Esophagus squamous epithelium (tissue), 5 donors: ENCODE measurements around the gene CROCC2. TPM values are rescaled to one million over a fixed set of nuclear protein-coding genes. Genes with fewer than 3 reads are reported as not detected.

Experiments
- DNase-seq: peaks from one replicate; lab custom pipeline; 2025; lab: John Stamatoyannopoulos, UW
- H3K27ac ChIP-seq, 4 donors: fragments of 200-600 bp; sonication (generic); one replicate each; pipeline ENCODE4 v1.5.1; 2016 to 2019; ENCODE audit warnings: mild to moderate bottlenecking in 1 of 4
- H3K27me3 ChIP-seq, 4 donors: fragments of 200-600 bp; sonication (generic); 1 replicate in 3 of 4; 2 replicates in 1 of 4; pipeline versions ENCODE4 v1.5.1 to v1.6.0; 2017 to 2021; ENCODE audit warnings: antibody characterized with exemption in 1 of 4
- H3K36me3 ChIP-seq, 3 donors: fragments of 200-600 bp; sonication (generic); one replicate each; pipeline ENCODE4 v1.5.1; 2016 to 2019
- H3K4me1 ChIP-seq, 3 donors: fragments of 200-600 bp; sonication (generic); one replicate each; pipeline ENCODE4 v1.5.1; 2017 to 2019
- H3K4me3 ChIP-seq, 4 donors: fragments of 200-600 bp; sonication (generic); 1 replicate in 3 of 4; 2 replicates in 1 of 4; pipeline ENCODE4 v1.5.1; 2016 to 2019; ENCODE audit warnings: mild to moderate bottlenecking in 2 of 4, moderate library complexity in 1 of 4
- H3K9me3 ChIP-seq, 3 donors: fragments of 200-600 bp; sonication (generic); one replicate each; pipeline ENCODE4 v1.5.1; 2016 to 2019
- POLR2A ChIP-seq, 4 donors: fragments of 450-650 bp; IDR thresholded peaks; one replicate each; pipeline ENCODE4 v1.6.1; 2017; ENCODE audit warnings: antibody characterized with exemption in 4 of 4, mild to moderate bottlenecking in 4 of 4, moderate library complexity in 3 of 4
- WGBS, 2 donors: methylation state at CpG; one replicate each; pipeline ENCODE4 v1.1.5; 2018; 5-methylcytosine and 5-hydroxymethylcytosine counted together
- intact Hi-C: fragments of 100-400 bp; cut with DNase I; formaldehyde crosslinking; loops from one replicate; pipeline ENCODE4 v1.15.0; 2022
- total RNA-seq, 4 donors: library from RNA; depleted of rRNA; stranded (reverse); fragments of >200 nt; gene quantifications; one replicate each; pipeline ENCODE4 v1.1.0, GENCODE V29; 2016
- TF ChIP-seq, protein P1 (sequence below), 6 experiments: fragments of 450-650 bp in 4 of 6; fragments of 200-600 bp in 2 of 6; sonication (generic) in 2 of 6; IDR thresholded peaks; one replicate each; pipeline ENCODE4 v1.5.1; 2016 to 2019; ENCODE audit warnings: antibody characterized with exemption in 6 of 6, mild to moderate bottlenecking in 4 of 6, moderate library complexity in 4 of 6
- donor health status: DM: yes; HTN: yes; CAD: no.

Gene CROCC2
- total RNA-seq, 4 donors from 2014 or later: not detected

DNA sequence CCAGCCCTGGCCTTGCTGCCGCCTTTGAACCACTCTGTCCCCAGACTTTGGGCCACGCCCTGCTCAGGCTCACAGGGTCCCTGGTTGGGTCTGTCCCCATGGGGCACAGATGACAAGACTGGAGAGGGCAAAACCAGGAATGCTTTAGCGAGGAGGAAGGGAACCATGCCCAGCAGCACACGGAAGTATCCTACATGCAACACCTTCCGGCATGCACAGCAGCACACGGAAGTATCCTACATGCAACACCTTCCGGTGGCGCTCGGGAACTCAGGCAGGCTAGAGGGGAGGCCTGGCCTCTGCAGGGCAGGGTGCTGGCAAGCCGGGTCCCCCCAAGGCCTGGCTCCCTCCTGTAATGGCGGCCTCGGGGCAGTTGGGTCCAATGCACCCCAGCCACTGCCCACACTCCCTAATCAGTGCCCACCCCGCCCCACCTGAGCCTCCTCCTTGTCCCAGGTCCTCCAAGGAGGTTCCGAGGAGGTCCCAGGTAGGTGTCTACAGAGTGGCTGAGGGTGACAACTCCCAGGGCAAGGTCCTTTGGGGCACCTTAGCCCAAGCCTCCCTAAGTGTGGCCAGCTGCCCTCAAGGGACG lies 58.7 kb downstream of the CROCC2 start:
- Histone ChIP-seq H3K4me1 (peaks cover 6 to 39% (median 25%) of the 10 kb centered on the region in 3 donors), H3K4me3 (no peak overlapping the region), H3K9me3 (no peaks in the 10 kb centered on the region), H3K27ac (no peak overlapping the region), H3K27me3 (peaks cover 0 to 7% (median 0%) of the 10 kb centered on the region in 4 donors), H3K36me3 (no peaks in the 10 kb centered on the region)
- WGBS, 2 donors: 100% methylated on average over 1 of the region's 15 CpGs; no CpG with 5 or more reads in 1 of the 2 donors
- DNase-seq: no peak
- TF ChIP-seq, protein P1, sequence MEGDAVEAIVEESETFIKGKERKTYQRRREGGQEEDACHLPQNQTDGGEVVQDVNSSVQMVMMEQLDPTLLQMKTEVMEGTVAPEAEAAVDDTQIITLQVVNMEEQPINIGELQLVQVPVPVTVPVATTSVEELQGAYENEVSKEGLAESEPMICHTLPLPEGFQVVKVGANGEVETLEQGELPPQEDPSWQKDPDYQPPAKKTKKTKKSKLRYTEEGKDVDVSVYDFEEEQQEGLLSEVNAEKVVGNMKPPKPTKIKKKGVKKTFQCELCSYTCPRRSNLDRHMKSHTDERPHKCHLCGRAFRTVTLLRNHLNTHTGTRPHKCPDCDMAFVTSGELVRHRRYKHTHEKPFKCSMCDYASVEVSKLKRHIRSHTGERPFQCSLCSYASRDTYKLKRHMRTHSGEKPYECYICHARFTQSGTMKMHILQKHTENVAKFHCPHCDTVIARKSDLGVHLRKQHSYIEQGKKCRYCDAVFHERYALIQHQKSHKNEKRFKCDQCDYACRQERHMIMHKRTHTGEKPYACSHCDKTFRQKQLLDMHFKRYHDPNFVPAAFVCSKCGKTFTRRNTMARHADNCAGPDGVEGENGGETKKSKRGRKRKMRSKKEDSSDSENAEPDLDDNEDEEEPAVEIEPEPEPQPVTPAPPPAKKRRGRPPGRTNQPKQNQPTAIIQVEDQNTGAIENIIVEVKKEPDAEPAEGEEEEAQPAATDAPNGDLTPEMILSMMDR (IDR thresholded peaks at IDR 0.05): no peak
- TF ChIP-seq POLR2A (IDR thresholded peaks at IDR 0.05): no peak
- intact Hi-C loops: no loop called here

DNA sequence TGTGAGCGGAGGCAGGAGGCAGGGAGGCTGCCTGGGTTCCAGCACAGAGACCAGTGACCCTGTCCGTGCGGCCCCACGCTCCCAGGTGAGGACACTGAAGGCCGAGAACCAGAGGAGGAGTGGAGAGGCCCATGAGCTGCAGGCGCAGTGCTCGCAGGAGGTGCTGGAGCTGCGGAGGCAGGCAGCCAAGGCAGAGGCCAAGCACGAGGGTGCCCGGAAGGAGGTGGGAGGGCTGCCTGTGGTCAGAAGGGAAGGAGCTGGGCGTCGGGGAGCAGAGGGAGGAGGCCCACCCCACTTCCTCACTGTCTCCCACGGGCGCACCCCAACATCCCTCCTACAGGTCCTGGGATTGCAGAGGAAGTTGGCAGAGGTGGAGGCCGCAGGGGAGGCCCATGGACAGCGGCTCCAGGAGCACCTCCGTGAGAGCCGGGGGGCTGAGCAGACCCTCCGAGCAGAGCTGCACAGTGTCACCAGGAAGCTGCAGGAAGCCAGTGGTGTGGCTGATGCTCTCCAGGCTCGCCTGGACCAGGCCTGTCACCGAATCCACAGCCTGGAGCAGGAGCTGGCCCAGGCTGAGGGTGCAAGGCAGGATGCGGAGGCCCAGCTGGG lies 59.3 kb downstream of the CROCC2 start:
- Histone ChIP-seq H3K27me3 (peaks cover 0 to 4% (median 0%) of the 10 kb centered on the region in 4 donors), H3K4me1 (peaks cover 2 to 33% (median 19%) of the 10 kb centered on the region in 3 donors), H3K4me3 (no peak overlapping the region), H3K9me3 (no peaks in the 10 kb centered on the region), H3K36me3 (no peaks in the 10 kb centered on the region), H3K27ac (no peak overlapping the region)
- intact Hi-C loops: no loop called here
- WGBS, 2 donors: 72 to 80% methylated on average over 11 to 12 of the region's 22 CpGs
- no peak for DNase-seq
- TF ChIP-seq POLR2A (IDR thresholded peaks at IDR 0.05): no peak
- TF ChIP-seq, protein P1 (IDR thresholded peaks at IDR 0.05): no peak

DNA sequence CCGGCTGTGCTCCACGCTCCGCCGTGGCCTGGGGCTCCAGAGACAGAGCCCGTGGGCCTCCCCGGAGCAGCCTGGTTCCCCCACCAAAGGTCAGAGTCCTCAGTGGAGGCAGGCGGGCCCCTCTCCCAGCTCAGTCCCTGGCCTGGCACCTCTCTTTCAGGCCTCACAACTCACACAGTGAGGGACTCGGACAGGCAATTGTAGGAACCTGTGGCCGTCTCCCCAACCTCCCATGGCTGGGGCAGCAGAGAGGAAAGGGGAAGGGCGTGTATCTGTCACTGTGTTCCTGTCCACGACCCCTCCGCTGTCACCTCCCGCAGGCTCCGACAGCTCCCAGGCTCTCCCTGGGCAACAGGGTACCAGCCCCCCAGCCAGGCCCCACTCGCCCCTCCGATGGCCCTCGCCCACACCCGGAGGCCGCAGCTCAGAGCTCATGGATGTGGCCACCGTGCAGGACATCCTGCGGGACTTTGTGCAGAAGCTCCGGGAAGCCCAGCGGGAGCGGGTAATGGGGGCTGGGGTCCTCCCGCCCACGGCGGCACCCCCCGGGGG lies 59.8 kb downstream of the CROCC2 start:
- no peak for TF ChIP-seq POLR2A (IDR thresholded peaks at IDR 0.05)
- TF ChIP-seq, protein P1 (IDR thresholded peaks at IDR 0.05): no peak
- intact Hi-C loops: no loop called here
- Histone ChIP-seq H3K27ac (no peak overlapping the region), H3K27me3 (peaks cover 0 to 7% (median 0%) of the 10 kb centered on the region in 4 donors), H3K36me3 (no peaks in the 10 kb centered on the region), H3K4me1 (peaks cover 0 to 27% (median 14%) of the 10 kb centered on the region in 3 donors), H3K4me3 (no peak overlapping the region), H3K9me3 (no peaks in the 10 kb centered on the region)
- no peak for DNase-seq
- WGBS, 2 donors: no CpG with 5 or more reads among the region's 28 CpGs

DNA sequence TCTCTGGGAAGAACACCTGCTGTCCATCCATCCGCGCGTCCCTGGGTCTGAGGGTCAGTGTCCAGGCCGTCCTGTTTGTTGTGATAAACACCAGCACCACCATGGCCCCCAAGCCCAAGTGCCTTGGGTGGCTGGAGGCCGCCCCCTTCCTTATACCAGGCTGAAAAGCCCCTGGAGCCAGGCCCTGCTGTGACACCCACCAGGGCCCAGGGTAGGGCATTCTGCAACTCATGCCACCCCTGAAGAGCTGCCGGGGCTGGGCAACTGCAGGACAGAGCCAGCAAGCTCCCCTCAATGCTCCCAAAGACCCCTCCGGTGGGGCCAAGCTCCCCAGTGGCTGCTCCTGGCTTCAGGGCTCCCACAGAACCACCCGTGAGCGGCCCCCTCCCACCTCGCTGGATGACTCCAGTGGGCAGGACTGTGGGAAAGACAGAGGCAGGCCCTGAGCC lies 60.3 kb downstream of the CROCC2 start:
- Histone ChIP-seq H3K4me3 (no peak overlapping the region), H3K27ac (no peak overlapping the region), H3K27me3 (peaks cover 0 to 12% (median 0%) of the 10 kb centered on the region in 4 donors), H3K4me1 (peaks cover 0 to 22% (median 10%) of the 10 kb centered on the region in 3 donors), H3K9me3 (no peaks in the 10 kb centered on the region), H3K36me3 (no peaks in the 10 kb centered on the region)
- TF ChIP-seq, protein P1 (IDR thresholded peaks at IDR 0.05): no peak
- TF ChIP-seq POLR2A (IDR thresholded peaks at IDR 0.05): no peak
- DNase-seq: no peak
- WGBS, 2 donors: no CpG with 5 or more reads among the region's 10 CpGs
- intact Hi-C loops: no loop called here
